H7 (cell line): ENCODE results near the gene HEPN1. TPM values are rescaled to one million over a fixed set of nuclear protein-coding genes. Genes with fewer than 3 reads are reported as not detected.

Experiments
- DNase-seq: peaks from one replicate; pipeline ENCODE4 v3.0.0; 2012
- H3K27me3 ChIP-seq: 2 replicates; pipeline ENCODE4 v1.6.0; 2011; ENCODE audit warnings: mild to moderate bottlenecking, low read length; ENCODE audit not compliant: control insufficient read depth, insufficient read depth
- H3K36me3 ChIP-seq: replicated peaks from 2 replicates; pipeline ENCODE4 v1.5.1; 2011; ENCODE audit warnings: low read length; ENCODE audit not compliant: control insufficient read depth, insufficient read depth
- H3K4me3 ChIP-seq: 2 replicates; pipeline ENCODE4 v1.5.1; 2011; ENCODE audit warnings: low read depth, mild to moderate bottlenecking, control low read depth, low read length, moderate library complexity; ENCODE audit not compliant: insufficient read depth
- total RNA-seq: library from RNA; depleted of rRNA; stranded (reverse); fragments of >200 nt; shearing (Covaris generic); gene quantifications from 2 replicates; pipeline ENCODE4 v1.2.3, GENCODE V29; 2014; rRNA removed

HEPN1 gene
- total RNA-seq: not detected in 2 replicates

- Histone ChIP-seq H3K27me3 (peaks cover 44% of the 10 kb centered on the region), H3K4me3 (no peak within 1 kb of the TSS), H3K36me3 (no peaks in the 10 kb centered on the region)
- no peak for DNase-seq
These were observed at the start of gene HEPN1 for GRCh38 chr11:124918950-124919349. Gene HEPN1 (plus strand): TSS chr11:124919250.

GRCh38 chr11:124869331-124869730 is 49.7 kb upstream of the HEPN1 start:
- peaks cover 100% of the 10 kb centered on the region for H3K27me3 ChIP-seq
- H3K36me3 ChIP-seq: no peaks in the 10 kb centered on the region
- H3K4me3 ChIP-seq: no peak overlapping the region
- DNase-seq: no peak

DNA sequence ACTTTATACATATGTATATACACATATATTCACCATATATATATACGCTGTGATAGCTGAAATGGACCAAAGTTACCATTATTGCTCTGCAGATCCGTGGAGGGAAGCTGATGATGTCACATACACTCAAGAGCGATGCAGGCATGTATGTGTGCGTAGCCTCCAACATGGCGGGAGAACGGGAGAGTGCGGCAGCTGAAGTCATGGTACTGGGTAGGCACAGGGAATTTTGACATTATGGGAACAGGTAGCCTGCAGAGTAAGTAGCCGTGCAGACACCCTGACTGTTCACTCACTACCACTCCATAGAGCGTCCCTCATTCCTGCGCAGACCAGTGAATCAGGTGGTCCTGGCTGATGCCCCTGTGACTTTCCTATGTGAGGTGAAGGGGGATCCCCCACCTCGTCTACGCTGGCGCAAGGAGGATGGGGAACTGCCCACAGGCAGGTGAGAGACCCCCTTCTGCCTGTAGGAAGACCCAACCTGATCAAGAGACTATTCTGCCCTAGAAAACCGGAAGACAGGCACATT is 49.1 kb upstream of the HEPN1 start:
- no peaks in the 10 kb centered on the region for H3K36me3 ChIP-seq
- H3K27me3 ChIP-seq: peaks cover 100% of the 10 kb centered on the region
- peak; percentile 20 for DNase-seq
- H3K4me3 ChIP-seq: no peak overlapping the region

GRCh38 chr11:124870430-124870829 is 48.6 kb upstream of the HEPN1 start:
- no peaks in the 10 kb centered on the region for H3K36me3 ChIP-seq
- H3K27me3 ChIP-seq: peaks cover 100% of the 10 kb centered on the region
- peak; percentile 11 for DNase-seq
- H3K4me3 ChIP-seq: no peak overlapping the region

DNA sequence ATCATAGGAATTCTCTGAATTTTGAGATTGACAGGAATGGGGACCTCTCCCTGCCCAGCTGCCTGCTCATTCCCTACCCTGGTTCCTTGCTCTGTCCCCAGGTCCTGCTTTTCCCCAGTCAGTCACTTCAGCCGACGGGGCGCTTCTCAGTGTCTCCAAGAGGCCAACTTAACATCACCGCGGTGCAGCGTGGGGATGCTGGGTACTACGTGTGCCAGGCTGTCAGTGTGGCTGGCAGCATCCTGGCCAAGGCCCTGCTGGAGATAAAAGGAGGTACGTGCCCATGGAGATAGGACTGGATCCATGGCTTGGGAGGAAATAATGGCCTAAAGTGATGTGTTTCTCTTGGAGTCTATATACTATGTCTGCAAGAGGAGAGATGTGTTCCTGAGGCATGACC is 46.8 kb upstream of the HEPN1 start:
- Histone ChIP-seq H3K4me3 (no peak overlapping the region), H3K36me3 (no peaks in the 10 kb centered on the region), H3K27me3 (peaks cover 89% of the 10 kb centered on the region)
- peak; percentile 28 for DNase-seq

GRCh38 chr11:124872741-124873140 is 46.3 kb upstream of the HEPN1 start:
- H3K36me3 ChIP-seq: no peaks in the 10 kb centered on the region
- H3K27me3 ChIP-seq: peaks cover 85% of the 10 kb centered on the region
- H3K4me3 ChIP-seq: no peak overlapping the region
- DNase-seq: peak; percentile 80

GRCh38 chr11:124873951-124874350 is 45.1 kb upstream of the HEPN1 start:
- peak; percentile 5 for DNase-seq
- Histone ChIP-seq H3K36me3 (no peaks in the 10 kb centered on the region), H3K27me3 (peaks cover 76% of the 10 kb centered on the region), H3K4me3 (no peak overlapping the region)

DNA sequence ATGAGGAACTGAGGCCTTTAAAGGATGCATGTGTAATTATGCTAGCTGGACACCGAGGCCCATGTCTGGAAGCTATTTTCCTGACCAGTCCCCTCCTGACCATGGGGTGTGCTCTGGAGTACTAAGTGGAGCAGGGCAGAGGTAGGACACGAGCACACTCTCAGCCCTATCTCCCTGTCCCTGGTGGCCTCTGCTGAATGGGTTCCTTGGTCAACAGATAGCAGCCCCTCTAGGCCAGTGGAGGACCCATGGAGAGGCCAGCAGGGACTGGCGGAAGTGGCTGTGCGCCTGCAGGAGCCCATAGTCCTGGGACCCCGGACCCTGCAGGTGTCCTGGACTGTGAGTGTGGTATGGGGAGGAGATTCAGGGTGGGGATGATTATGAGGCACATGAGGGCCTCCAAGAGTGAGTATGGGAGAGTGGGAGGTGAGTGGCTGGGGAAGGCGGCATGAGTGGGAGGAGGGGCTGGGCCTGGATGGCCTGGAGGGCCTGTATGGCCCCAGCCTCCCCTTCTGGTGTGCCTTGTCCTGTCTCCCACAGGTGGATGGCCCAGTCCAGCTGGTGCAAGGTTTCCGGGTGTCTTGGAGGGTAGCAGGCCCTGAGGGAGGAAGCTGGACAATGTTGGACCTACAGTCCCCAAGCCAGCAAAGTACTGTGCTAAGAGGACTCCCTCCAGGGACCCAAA is 44.3 kb upstream of the HEPN1 start:
- Histone ChIP-seq H3K27me3 (peaks cover 69% of the 10 kb centered on the region), H3K36me3 (no peaks in the 10 kb centered on the region), H3K4me3 (no peak overlapping the region)
- peak; percentile 16 for DNase-seq

GRCh38 chr11:124875401-124875800 is 43.6 kb upstream of the HEPN1 start:
- Histone ChIP-seq H3K4me3 (peak overlapping the region; percentile 68; the same call in 1 of the 2 replicates), H3K27me3 (peaks cover 62% of the 10 kb centered on the region), H3K36me3 (no peaks in the 10 kb centered on the region)
- DNase-seq: peak; percentile 68

GRCh38 chr11:124875943-124876817 is 42.9 kb upstream of the HEPN1 start:
- Histone ChIP-seq H3K36me3 (no peaks in the 10 kb centered on the region), H3K27me3 (peaks cover 54% of the 10 kb centered on the region), H3K4me3 (peak overlapping the region; percentile 68)
- DNase-seq: peak; percentile 97

DNA sequence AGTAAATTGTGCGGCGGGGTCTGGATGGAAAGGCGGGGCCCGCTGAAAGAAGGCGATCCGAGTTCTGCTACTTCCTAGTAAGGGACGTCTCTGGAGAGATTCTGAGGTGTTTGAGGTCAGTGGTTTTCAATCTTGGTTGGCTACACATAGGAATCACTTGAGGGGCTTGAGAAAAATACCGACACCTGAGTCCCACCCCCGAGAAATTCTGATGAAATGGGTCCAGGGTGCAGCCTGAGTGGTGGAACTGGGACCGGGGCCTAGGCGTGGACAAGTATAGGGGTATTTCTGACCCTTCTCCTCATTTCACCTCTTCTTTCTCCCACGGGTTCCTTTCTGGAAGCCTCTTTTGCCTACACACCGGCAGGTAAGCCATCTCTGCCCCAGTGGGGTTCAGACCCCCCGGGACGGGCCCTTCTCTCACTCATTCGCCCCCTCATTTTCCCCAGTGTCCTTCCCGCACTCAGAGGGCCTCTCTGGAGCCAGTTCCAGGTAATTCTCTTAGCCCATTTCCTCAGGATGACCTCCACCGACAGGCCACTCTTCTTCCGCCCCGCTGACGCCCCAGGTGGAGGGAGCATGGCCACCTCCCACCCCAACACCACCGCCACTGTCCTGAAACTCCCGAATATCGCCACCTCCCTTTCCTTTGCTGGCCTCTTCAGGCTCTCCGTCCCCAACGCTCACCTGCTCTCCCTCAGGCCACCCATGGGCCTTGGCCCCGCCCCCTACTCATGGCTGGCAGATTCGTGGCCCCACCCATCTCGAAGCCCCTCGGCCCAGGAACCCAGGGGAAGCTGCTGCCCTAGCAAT is 42.0 kb upstream of the HEPN1 start:
- peak; percentile 77 for DNase-seq
- H3K27me3 ChIP-seq: peaks cover 46% of the 10 kb centered on the region
- H3K4me3 ChIP-seq: peak overlapping the region; percentile 68
- no peaks in the 10 kb centered on the region for H3K36me3 ChIP-seq

DNA sequence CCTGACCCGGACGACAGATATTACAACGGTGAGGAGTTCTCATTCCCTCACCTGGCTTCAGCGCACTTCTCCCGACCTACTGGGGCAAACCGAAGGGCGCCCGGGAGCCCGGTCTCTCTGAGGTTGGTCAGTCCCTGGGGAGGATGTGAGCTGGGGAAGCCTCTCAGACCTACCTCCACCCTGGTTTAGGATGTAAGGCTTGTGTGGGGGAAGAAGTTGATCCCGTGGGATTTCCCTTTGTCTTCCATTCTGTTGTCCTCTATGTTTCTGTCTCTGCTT is 41.5 kb upstream of the HEPN1 start:
- peak overlapping the region; percentile 68 for H3K4me3 ChIP-seq
- H3K27me3 ChIP-seq: peaks cover 40% of the 10 kb centered on the region
- H3K36me3 ChIP-seq: no peaks in the 10 kb centered on the region
- no peak for DNase-seq

DNA sequence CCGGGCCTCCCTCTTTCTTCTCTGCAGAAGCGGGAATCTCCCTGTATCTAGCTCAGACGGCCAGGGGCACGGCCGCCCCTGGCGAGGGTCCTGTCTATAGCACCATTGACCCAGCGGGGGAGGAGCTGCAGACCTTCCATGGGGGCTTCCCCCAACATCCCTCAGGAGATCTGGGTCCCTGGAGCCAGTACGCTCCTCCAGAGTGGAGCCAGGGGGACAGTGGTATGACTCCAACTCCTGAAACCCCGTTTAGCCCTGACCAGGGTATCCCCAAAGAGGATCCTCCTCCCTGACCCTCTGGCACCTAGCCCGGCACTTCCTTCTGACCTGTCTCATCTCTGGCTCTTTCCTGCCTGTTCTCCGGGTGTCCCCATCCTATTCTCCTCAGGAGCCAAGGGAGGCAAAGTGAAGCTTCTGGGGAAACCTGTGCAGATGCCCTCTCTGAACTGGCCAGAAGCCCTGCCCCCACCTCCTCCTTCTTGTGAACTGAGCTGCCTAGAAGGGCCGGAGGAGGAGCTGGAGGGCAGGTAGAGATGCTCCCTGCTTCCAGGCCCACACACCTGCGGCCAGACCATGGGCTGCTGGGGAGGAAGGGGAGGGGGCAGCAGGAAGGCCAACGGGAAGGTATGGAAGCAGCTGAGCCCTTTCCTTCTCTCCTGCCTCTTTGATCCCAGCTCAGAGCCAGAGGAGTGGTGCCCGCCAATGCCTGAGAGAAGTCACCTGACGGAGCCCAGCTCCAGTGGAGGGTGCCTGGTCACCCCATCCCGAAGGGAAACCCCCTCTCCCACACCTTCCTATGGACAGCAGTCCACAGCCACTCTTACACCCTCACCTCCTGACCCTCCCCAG is 40.9 kb upstream of the HEPN1 start:
- peak; percentile 48 for DNase-seq
- no peaks in the 10 kb centered on the region for H3K36me3 ChIP-seq
- H3K4me3 ChIP-seq: peak overlapping the region; percentile 68; the same call in 1 of the 2 replicates
- peaks cover 35% of the 10 kb centered on the region for H3K27me3 ChIP-seq
